ENCODE results near the gene TRAM2. TPM values are rescaled to one million over a fixed set of nuclear protein-coding genes. Genes with fewer than 3 reads are reported as not detected.

The TRAM2 gene
- total RNA-seq, 1 donor from 2014 or later: 15.6 TPM

GRCh38 chr6:52531834-52532233, 45.0 kb downstream of the TRAM2 start:
- DNase-seq (ENCODE audit: low read depth): no peak
- H3K36me3 ChIP-seq (ENCODE audit: control insufficient read depth, insufficient read depth, low read length): no peaks in the 10 kb centered on the region

GRCh38 chr6:52531396-52531795, 45.5 kb downstream of the TRAM2 start:
- no peak for TF ChIP-seq CTCF (IDR thresholded peaks at IDR 0.05; ENCODE audit: insufficient read depth, low read length, poor library complexity, severe bottlenecking)
- Histone ChIP-seq H3K4me3 (ENCODE audit: low read depth, low read length) (no peak overlapping the region), H3K36me3 (ENCODE audit: control insufficient read depth, insufficient read depth, low read length) (no peaks in the 10 kb centered on the region), H3K27me3 (ENCODE audit: control insufficient read depth, insufficient read depth, low read length) (no peaks in the 10 kb centered on the region)
- DNase-seq (ENCODE audit: low read depth): no peak

More at GRCh38 chr6:52531834-52532233, 45.0 kb downstream of the TRAM2 start:
- no peaks in the 10 kb centered on the region for H3K27me3 ChIP-seq (ENCODE audit: control insufficient read depth, insufficient read depth, low read length)
- no peak for TF ChIP-seq CTCF (IDR thresholded peaks at IDR 0.05; ENCODE audit: insufficient read depth, low read length, poor library complexity, severe bottlenecking)
- no peak overlapping the region for H3K4me3 ChIP-seq (ENCODE audit: low read depth, low read length)

- no peak for DNase-seq (ENCODE audit: low read depth)
- no peak for TF ChIP-seq CTCF (IDR thresholded peaks at IDR 0.05; ENCODE audit: insufficient read depth, low read length, poor library complexity, severe bottlenecking)
- no peaks in the 10 kb centered on the region for H3K27me3 ChIP-seq (ENCODE audit: control insufficient read depth, insufficient read depth, low read length)
- no peaks in the 10 kb centered on the region for H3K36me3 ChIP-seq (ENCODE audit: control insufficient read depth, insufficient read depth, low read length)
- H3K4me3 ChIP-seq (ENCODE audit: low read depth, low read length): no peak overlapping the region
These were observed 46.5 kb downstream of the TRAM2 start for GRCh38 chr6:52530351-52530750.

- TF ChIP-seq CTCF (IDR thresholded peaks at IDR 0.05; ENCODE audit: insufficient read depth, low read length, poor library complexity, severe bottlenecking): no peak
- Histone ChIP-seq H3K4me3 (ENCODE audit: low read depth, low read length) (no peak overlapping the region), H3K36me3 (ENCODE audit: control insufficient read depth, insufficient read depth, low read length) (no peaks in the 10 kb centered on the region), H3K27me3 (ENCODE audit: control insufficient read depth, insufficient read depth, low read length) (no peaks in the 10 kb centered on the region)
- no peak for DNase-seq (ENCODE audit: low read depth)
These were observed 47.5 kb downstream of the TRAM2 start for GRCh38 chr6:52529311-52529710.

- Histone ChIP-seq H3K4me3 (ENCODE audit: low read depth, low read length) (no peak overlapping the region), H3K27me3 (ENCODE audit: control insufficient read depth, insufficient read depth, low read length) (no peaks in the 10 kb centered on the region), H3K36me3 (ENCODE audit: control insufficient read depth, insufficient read depth, low read length) (no peaks in the 10 kb centered on the region)
- no peak for TF ChIP-seq CTCF (IDR thresholded peaks at IDR 0.05; ENCODE audit: insufficient read depth, low read length, poor library complexity, severe bottlenecking)
- no peak for DNase-seq (ENCODE audit: low read depth)
These were observed 49.4 kb downstream of the TRAM2 start for GRCh38 chr6:52527436-52527835.

GRCh38 chr6:52526634-52527033, 50.2 kb downstream of the TRAM2 start:
- no peak for DNase-seq (ENCODE audit: low read depth)
- no peak for TF ChIP-seq CTCF (IDR thresholded peaks at IDR 0.05; ENCODE audit: insufficient read depth, low read length, poor library complexity, severe bottlenecking)

More at GRCh38 chr6:52526634-52527033, 50.2 kb downstream of the TRAM2 start:
- H3K4me3 ChIP-seq (ENCODE audit: low read depth, low read length): no peak overlapping the region
- H3K36me3 ChIP-seq (ENCODE audit: control insufficient read depth, insufficient read depth, low read length): no peaks in the 10 kb centered on the region
- H3K27me3 ChIP-seq (ENCODE audit: control insufficient read depth, insufficient read depth, low read length): no peaks in the 10 kb centered on the region

Measured in kidney epithelial cell (primary cell).